ENCODE measurements around the gene PTPRA.

Gene PTPRA

GRCh38 chr20:2837221-2837960 lies 35.9 kb upstream of the PTPRA start:
- Histone ChIP-seq H3K4me3 (no peak overlapping the region), H3K4me1 (peaks cover 40 to 71% (median 45%) of the 10 kb centered on the region in 10 experiments), H4K20me1 (no peaks in the 10 kb centered on the region), H3K27ac (peak overlapping the region in 2 of 11 experiments; percentile 15 to 53; a peak in 1 of 22 replicates), H3K4me2 (peak overlapping the region; percentile 68 to 95 (median 88)), H3K9ac (no peak overlapping the region), H3K9me3 (replicated peaks in 1 of 11) (no peaks in the 10 kb centered on the region), H3K36me3 (no peaks in the 10 kb centered on the region; a peak in 4 of 22 replicates), H3K27me3 (no peaks in the 10 kb centered on the region)
- TF ChIP-seq Cebpa-rat (IDR thresholded peaks at IDR 0.05) = no peak

- H3K4me2 ChIP-seq = peak overlapping the region; percentile 68 to 95 (median 88)
- H4K20me1 ChIP-seq = no peaks in the 10 kb centered on the region; a peak in 2 of 22 replicates
- peak overlapping the region in 3 of 10 experiments; percentile 1 to 27 (median 18); a peak in 1 of 20 replicates for H3K4me3 ChIP-seq
- H3K27me3 ChIP-seq = no peaks in the 10 kb centered on the region
- peaks cover 39 to 63% (median 42%) of the 10 kb centered on the region in 10 experiments for H3K4me1 ChIP-seq
- no peaks in the 10 kb centered on the region for H3K9me3 ChIP-seq (replicated peaks in 1 of 11)
- no peak for TF ChIP-seq Cebpa-rat (IDR thresholded peaks at IDR 0.05)
- peaks cover 0 to 3% (median 0%) of the 10 kb centered on the region in 11 experiments; a peak in 5 of 22 replicates for H3K36me3 ChIP-seq
- H3K27ac ChIP-seq = peak overlapping the region in 5 of 11 experiments; percentile 32 to 55 (median 45); a peak in 7 of 22 replicates
- peak overlapping the region in 4 of 11 experiments; percentile 17 to 52 (median 46); a peak in 9 of 22 replicates for H3K9ac ChIP-seq
Observed at GRCh38 chr20:2838170-2838797, 35.0 kb upstream of the PTPRA start.

- no peak for TF ChIP-seq Cebpa-rat (IDR thresholded peaks at IDR 0.05)
- Histone ChIP-seq H3K27me3 (no peaks in the 10 kb centered on the region), H3K9ac (peak overlapping the region in 4 of 11 experiments; percentile 17 to 52 (median 46); a peak in 6 of 22 replicates), H3K36me3 (peaks cover 0 to 10% (median 0%) of the 10 kb centered on the region in 11 experiments; a peak in 5 of 22 replicates), H3K27ac (peak overlapping the region in 6 of 11 experiments; percentile 32 to 97 (median 49); a peak in 7 of 22 replicates), H3K4me1 (peaks cover 39 to 55% (median 42%) of the 10 kb centered on the region in 10 experiments), H3K4me3 (0 out of 20 replicates have a peak overlapping the region, but pooled peaks of 3 of the 10 experiments have one; percentile 1 to 27 (median 18)), H3K9me3 (replicated peaks in 1 of 11) (no peaks in the 10 kb centered on the region), H4K20me1 (peaks cover 0 to 6% (median 0%) of the 10 kb centered on the region in 11 experiments; a peak in 4 of 22 replicates), H3K4me2 (peak overlapping the region; percentile 85 to 95 (median 89))
Observed at GRCh38 chr20:2838847-2839671, 34.2 kb upstream of the PTPRA start.

GRCh38 chr20:2839732-2840137 lies 33.5 kb upstream of the PTPRA start:
- Histone ChIP-seq H3K9me3 (replicated peaks in 1 of 11) (no peaks in the 10 kb centered on the region), H3K36me3 (peaks cover 0 to 13% (median 0%) of the 10 kb centered on the region in 11 experiments; a peak in 5 of 22 replicates), H3K9ac (peak overlapping the region in 9 of 11 experiments; percentile 79 to 93 (median 88); a peak in 17 of 22 replicates), H4K20me1 (peaks cover 0 to 9% (median 0%) of the 10 kb centered on the region in 11 experiments; a peak in 4 of 22 replicates), H3K4me2 (peak overlapping the region; percentile 85 to 95 (median 89)), H3K4me3 (peak overlapping the region; percentile 70 to 89 (median 80)), H3K4me1 (peaks cover 39 to 48% (median 42%) of the 10 kb centered on the region in 10 experiments), H3K27me3 (no peaks in the 10 kb centered on the region), H3K27ac (peak overlapping the region; percentile 86 to 98 (median 94); a peak in 21 of 22 replicates)
- TF ChIP-seq Cebpa-rat (IDR thresholded peaks at IDR 0.05) = no peak

GRCh38 chr20:2840138-2840966 lies 32.9 kb upstream of the PTPRA start, which contains the start of the genes PCED1A and VPS16:
PCED1A (minus strand) TSS chr20:2840655; CDS start chr20:2839912, 743 bp downstream.
VPS16 (plus strand) TSS chr20:2840745; CDS start chr20:2840775, 30 bp downstream.
- H3K27ac ChIP-seq = peak within 1 kb of the TSS; percentile 86 to 98 (median 94)
- no peaks in the 10 kb centered on the region for H3K9me3 ChIP-seq (replicated peaks in 1 of 11)
- H3K4me3 ChIP-seq = peak within 1 kb of the TSS; percentile 70 to 89 (median 80)
- H3K36me3 ChIP-seq = peaks cover 0 to 13% (median 0%) of the 10 kb centered on the region in 11 experiments; a peak in 5 of 22 replicates
- H3K4me2 ChIP-seq = peak within 1 kb of the TSS; percentile 86 to 95 (median 91)
- H3K4me1 ChIP-seq = peaks cover 39 to 48% (median 42%) of the 10 kb centered on the region in 10 experiments
- no peaks in the 10 kb centered on the region for H3K27me3 ChIP-seq
- H4K20me1 ChIP-seq = peaks cover 0 to 9% (median 0%) of the 10 kb centered on the region in 11 experiments; a peak in 4 of 22 replicates
- peak within 1 kb of the TSS; percentile 76 to 93 (median 88) for H3K9ac ChIP-seq
- TF ChIP-seq Cebpa-rat (IDR thresholded peaks at IDR 0.05) = no peak

- no peak for TF ChIP-seq Cebpa-rat (IDR thresholded peaks at IDR 0.05)
- Histone ChIP-seq H3K4me2 (peak overlapping the region; percentile 79 to 94 (median 91)), H3K4me1 (peaks cover 39 to 48% (median 42%) of the 10 kb centered on the region in 10 experiments), H3K36me3 (peaks cover 0 to 13% (median 0%) of the 10 kb centered on the region in 11 experiments; a peak in 2 of 22 replicates), H4K20me1 (peaks cover 0 to 9% (median 0%) of the 10 kb centered on the region in 11 experiments; a peak in 4 of 22 replicates), H3K4me3 (peak overlapping the region; percentile 70 to 89 (median 80)), H3K27ac (peak overlapping the region; percentile 40 to 98 (median 93); a peak in 21 of 22 replicates), H3K9ac (peak overlapping the region; percentile 76 to 93 (median 88)), H3K27me3 (no peaks in the 10 kb centered on the region), H3K9me3 (replicated peaks in 1 of 11) (no peaks in the 10 kb centered on the region)
Observed at GRCh38 chr20:2840967-2841531, 32.2 kb upstream of the PTPRA start.

GRCh38 chr20:2845607-2846006 lies 27.7 kb upstream of the PTPRA start:
- H3K27ac ChIP-seq = no peak overlapping the region
- peaks cover 0 to 21% (median 0%) of the 10 kb centered on the region in 11 experiments; a peak in 4 of 22 replicates for H4K20me1 ChIP-seq
- peaks cover 8 to 12% (median 9%) of the 10 kb centered on the region in 10 experiments for H3K4me1 ChIP-seq
- H3K36me3 ChIP-seq = peaks cover 0 to 28% (median 5%) of the 10 kb centered on the region in 11 experiments; a peak in 6 of 22 replicates
- no peak overlapping the region for H3K4me3 ChIP-seq
- H3K27me3 ChIP-seq = no peaks in the 10 kb centered on the region
- no peak overlapping the region for H3K4me2 ChIP-seq
- no peak for TF ChIP-seq Cebpa-rat (IDR thresholded peaks at IDR 0.05)
- no peaks in the 10 kb centered on the region for H3K9me3 ChIP-seq (replicated peaks in 1 of 11)
- no peak overlapping the region for H3K9ac ChIP-seq

All from BLaER1 treated with 17β-estradiol and CSF1 and Interleukin-3, amounts not matched to agents 10 nM and 100 nM (cell line).